Measurements from ENCODE around the gene MAP2K1.

MAP2K1 gene

DNA sequence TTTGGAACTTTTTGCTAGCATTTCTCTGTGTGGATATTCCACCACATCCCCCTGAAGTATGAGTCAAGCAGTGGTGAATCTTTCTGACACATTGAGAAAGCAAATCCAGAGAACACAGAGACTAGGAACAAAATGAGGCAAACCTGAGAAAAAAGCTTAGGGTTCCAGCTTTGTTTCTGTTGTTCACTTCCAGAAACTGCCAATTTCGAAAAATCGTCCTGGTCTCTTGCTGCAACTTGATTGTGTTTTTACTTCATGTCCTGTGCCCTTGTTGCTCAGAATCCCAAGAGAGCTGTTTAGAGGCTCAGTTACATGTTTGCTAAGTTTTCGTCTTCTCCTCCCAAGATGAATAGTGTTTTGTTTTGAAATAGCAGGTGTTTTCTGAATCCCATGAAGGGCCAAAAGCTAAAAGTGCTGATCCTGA lies 13.7 kb downstream of the MAP2K1 start:
- DNase-seq (ENCODE audit: low spot score): no peak
- TF ChIP-seq, protein P1, sequence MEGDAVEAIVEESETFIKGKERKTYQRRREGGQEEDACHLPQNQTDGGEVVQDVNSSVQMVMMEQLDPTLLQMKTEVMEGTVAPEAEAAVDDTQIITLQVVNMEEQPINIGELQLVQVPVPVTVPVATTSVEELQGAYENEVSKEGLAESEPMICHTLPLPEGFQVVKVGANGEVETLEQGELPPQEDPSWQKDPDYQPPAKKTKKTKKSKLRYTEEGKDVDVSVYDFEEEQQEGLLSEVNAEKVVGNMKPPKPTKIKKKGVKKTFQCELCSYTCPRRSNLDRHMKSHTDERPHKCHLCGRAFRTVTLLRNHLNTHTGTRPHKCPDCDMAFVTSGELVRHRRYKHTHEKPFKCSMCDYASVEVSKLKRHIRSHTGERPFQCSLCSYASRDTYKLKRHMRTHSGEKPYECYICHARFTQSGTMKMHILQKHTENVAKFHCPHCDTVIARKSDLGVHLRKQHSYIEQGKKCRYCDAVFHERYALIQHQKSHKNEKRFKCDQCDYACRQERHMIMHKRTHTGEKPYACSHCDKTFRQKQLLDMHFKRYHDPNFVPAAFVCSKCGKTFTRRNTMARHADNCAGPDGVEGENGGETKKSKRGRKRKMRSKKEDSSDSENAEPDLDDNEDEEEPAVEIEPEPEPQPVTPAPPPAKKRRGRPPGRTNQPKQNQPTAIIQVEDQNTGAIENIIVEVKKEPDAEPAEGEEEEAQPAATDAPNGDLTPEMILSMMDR (IDR thresholded peaks at IDR 0.05; ENCODE audit: extremely low read depth, missing control alignments): no peak

DNA sequence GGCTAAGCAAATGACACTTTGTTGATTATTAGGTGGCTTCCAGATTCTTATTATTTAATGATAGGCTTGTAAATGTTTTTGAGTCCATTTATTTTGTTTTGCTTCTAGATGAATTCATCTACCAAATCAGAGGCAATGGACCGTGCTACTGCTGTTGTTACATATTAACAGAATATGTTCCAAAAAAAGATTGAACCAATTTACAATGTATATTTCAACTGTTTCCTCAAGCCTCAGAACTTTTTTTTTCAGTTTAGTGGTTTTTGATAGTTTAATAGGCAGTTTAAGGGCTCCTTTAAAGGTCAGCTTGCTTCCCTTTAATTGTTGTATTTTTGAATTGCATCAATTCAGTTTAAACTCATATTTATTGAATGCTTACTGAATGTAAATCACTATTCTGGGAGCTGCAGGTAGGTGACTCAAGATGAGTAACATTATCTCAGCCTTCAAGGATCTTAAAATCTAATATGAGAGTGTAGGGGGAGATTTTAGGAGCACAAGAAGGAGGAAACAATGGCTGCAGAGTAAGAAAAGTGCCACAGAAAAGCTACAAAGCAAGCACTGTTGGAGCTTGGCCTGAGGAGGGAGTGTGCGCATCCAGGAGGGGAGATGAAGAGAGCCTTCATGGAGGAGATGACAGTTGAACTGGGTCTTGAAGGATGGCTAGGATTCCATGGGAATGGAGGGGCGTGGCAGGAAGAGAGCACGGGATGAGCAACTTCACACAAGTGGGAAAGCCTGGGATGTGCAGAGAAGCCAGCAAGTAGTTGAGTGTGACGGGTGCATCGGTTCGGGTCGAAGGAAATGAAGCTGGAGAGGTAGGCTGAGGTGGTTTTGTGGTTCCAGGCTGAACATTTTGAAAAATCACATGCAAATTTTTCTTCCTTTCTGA lies 14.7 kb downstream of the MAP2K1 start:
- TF ChIP-seq, protein P1 (IDR thresholded peaks at IDR 0.05; ENCODE audit: extremely low read depth, missing control alignments): no peak
- DNase-seq (ENCODE audit: low spot score): no peak

DNA sequence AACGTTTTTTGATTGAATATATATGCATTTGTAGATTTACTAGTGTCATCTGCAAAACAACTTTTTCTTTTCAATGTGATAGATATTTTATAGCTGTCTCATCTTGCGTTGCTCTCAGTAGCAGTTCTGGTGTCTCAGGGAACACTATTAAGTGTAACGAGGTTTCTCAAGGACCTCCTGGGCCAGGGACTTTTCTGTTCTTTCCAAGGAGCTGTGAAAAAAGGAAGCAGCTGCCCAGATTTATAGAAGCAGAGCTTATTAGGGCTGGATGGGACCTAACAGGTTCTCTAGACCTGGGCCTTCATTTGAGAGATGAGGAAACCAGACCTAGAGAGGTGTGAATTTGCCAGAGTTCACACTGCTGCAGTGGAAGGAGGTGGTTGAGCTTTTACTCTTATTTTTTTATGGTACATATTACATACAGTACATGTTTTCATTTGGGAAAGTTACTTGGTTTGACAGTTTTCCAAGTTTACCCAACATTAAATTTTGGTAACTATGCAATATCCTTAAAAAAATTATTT lies 16.1 kb downstream of the MAP2K1 start:
- TF ChIP-seq, protein P1 (IDR thresholded peaks at IDR 0.05; ENCODE audit: extremely low read depth, missing control alignments): no peak
- no peak for DNase-seq (ENCODE audit: low spot score)

DNA sequence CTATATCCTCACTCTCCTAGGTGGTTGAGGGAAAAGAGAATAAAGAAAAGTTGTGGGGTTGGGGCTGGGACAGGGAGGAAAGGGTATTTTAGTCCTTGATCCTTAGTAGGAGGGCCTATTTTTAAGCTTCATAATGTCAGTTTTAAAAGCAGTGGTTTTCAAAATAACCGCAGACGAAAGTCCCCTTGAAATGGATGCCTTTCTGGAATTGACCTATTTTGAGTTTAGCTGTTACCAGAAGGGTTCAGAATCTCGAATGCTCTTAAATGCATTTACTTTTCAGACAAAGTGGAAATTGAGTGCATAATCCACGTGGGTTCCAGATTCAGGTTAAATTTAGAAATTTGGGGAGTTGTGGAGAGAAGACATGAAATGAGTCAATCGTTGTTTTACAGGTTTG lies 16.6 kb downstream of the MAP2K1 start:
- no peak for DNase-seq (ENCODE audit: low spot score)
- TF ChIP-seq, protein P1 (IDR thresholded peaks at IDR 0.05; ENCODE audit: extremely low read depth, missing control alignments): no peak

DNA sequence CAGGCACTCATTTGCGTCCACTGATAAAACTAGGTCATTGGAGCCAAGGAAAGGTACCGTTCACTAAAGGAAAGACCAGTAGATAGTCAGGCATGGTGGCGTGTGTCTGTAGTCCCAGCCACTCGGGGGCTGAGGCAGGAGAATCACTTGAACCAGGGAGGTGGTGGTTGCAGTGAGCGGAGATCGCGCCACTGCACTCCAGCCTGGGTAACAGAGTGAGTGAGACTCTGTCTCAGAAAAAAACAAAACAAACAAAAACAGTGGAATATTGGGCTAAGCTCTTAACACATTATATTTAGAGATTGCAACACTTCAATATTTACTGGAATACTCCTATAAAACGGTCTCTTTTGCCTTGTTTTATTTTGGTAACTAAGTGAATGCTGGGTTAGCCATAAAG lies 17.4 kb downstream of the MAP2K1 start:
- no peak for DNase-seq (ENCODE audit: low spot score)
- TF ChIP-seq, protein P1 (IDR thresholded peaks at IDR 0.05; ENCODE audit: extremely low read depth, missing control alignments): no peak

DNA sequence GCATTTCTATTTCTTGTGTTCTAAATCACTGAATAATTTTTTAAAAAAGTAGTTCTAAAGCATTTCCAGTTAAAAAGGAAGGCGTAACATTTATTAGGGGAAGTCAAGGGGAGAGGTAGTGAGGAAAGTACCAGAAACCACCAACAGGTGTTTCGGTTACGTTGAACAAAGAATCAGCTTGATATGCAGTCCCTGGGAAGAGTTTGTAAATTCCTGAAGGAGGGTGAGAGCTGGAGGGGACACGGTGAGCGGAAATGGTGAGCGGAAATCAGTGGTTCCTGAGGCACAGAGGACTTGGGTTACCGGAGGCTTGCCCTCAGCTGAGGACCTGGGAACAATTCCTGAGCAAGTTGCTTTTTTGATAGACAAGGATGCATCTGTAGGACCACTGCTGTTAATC lies 17.8 kb downstream of the MAP2K1 start:
- TF ChIP-seq, protein P1 (IDR thresholded peaks at IDR 0.05; ENCODE audit: extremely low read depth, missing control alignments): no peak
- DNase-seq (ENCODE audit: low spot score): no peak

DNA sequence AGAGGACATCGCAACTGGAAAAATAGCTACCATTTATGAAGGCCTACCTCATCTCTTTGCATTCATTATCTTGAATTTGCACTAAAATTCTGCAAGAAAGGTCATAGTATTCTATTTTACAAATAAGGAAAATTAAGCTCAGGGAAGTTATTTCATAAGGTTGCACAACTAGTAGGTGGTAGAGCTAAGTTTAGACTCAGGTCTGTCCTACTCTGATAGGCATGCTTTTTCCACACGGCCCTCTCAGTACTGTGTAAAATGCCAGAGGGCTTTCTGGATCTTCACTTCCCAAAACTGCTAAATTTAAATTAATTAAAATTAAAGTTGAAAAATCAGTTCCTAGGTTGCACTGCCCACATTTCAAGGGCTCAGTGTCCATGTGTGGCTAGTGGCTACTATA lies 18.3 kb downstream of the MAP2K1 start:
- DNase-seq (ENCODE audit: low spot score): no peak
- TF ChIP-seq, protein P1 (IDR thresholded peaks at IDR 0.05; ENCODE audit: extremely low read depth, missing control alignments): no peak

All from GM20000 (cell line).